ENCODE measurements around the gene SEMA3E.

GRCh38 chr7:83608716-83609115, 40.2 kb downstream of the SEMA3E start:
- no peak for TF ChIP-seq CTCF (IDR thresholded peaks at IDR 0.05)
- no peak for TF ChIP-seq POLR2A (IDR thresholded peaks at IDR 0.05)

All from thyroid gland (tissue), 4 donors.